ENCODE measurements around the gene KRT84.

KRT84 gene
- total RNA-seq: 0 to 1.4 (median 0) reads per million in 17 experiments

- no peak for DNase-seq
These were observed at the start of gene KRT84 for GRCh38 chr12:52385226-52385702. Gene KRT84 (minus strand): TSS chr12:52385652. CDS start chr12:52385585, 67 bp downstream.

- DNase-seq: peak in 2 of 4 experiments; percentile 7 to 35
These were observed 49.5 kb upstream of the KRT84 start for GRCh38 chr12:52434760-52435530.

- DNase-seq: no peak
These were observed 48.8 kb upstream of the KRT84 start, which contains the start of gene KRT75 for GRCh38 chr12:52434081-52434733. Gene KRT75 (minus strand): TSS chr12:52434371. CDS start chr12:52434304, 67 bp downstream.

- DNase-seq: no peak
These were observed 48.1 kb upstream of the KRT84 start for GRCh38 chr12:52433501-52434080.

GRCh38 chr12:52432559-52433207 lies 47.2 kb upstream of the KRT84 start:
- no peak for DNase-seq

- DNase-seq: no peak
These were observed 42.7 kb upstream of the KRT84 start for GRCh38 chr12:52428121-52428520.

- DNase-seq: no peak
These were observed 41.6 kb upstream of the KRT84 start for GRCh38 chr12:52427083-52427482.

- DNase-seq: no peak
These were observed 40.6 kb upstream of the KRT84 start for GRCh38 chr12:52426034-52426433.

- no peak for DNase-seq
These were observed 40.0 kb upstream of the KRT84 start for GRCh38 chr12:52425466-52425865.

GRCh38 chr12:52423661-52424500 lies 38.4 kb upstream of the KRT84 start:
- no peak for DNase-seq

- DNase-seq: no peak
These were observed 37.6 kb upstream of the KRT84 start for GRCh38 chr12:52423035-52423434.

GRCh38 chr12:52419656-52420055 lies 34.2 kb upstream of the KRT84 start:
- DNase-seq: no peak

GRCh38 chr12:52418576-52419110 lies 33.2 kb upstream of the KRT84 start:
- no peak for DNase-seq

- no peak for DNase-seq
These were observed 32.3 kb upstream of the KRT84 start for GRCh38 chr12:52417740-52418139.

GRCh38 chr12:52416795-52417194 lies 31.3 kb upstream of the KRT84 start:
- DNase-seq: no peak

- DNase-seq: peak; percentile 20 to 58 (median 40)
These were observed 30.7 kb upstream of the KRT84 start for GRCh38 chr12:52415870-52416750.

GRCh38 chr12:52414936-52415335 lies 29.5 kb upstream of the KRT84 start:
- no peak for DNase-seq

- DNase-seq: no peak
These were observed 28.4 kb upstream of the KRT84 start for GRCh38 chr12:52413782-52414345.

- DNase-seq: no peak
These were observed 27.8 kb upstream of the KRT84 start for GRCh38 chr12:52413202-52413601.

GRCh38 chr12:52411815-52412214 lies 26.4 kb upstream of the KRT84 start:
- DNase-seq: no peak

All from suppressor macrophage (primary cell).